Skeletal muscle cell (primary cell): ENCODE measurements around the gene RBP3.

Experiments
- DNase-seq: peaks from one replicate; pipeline ENCODE4 v3.0.0-alpha.2; 2010; ENCODE audit warnings: low read depth
- H3K4me3 ChIP-seq: 2 replicates; pipeline ENCODE4 v1.5.1; 2011; ENCODE audit warnings: low read depth, mild to moderate bottlenecking, control low read depth, low read length, moderate library complexity

The RBP3 gene

GRCh38 chr10:47367646-47368045, 19.5 kb downstream of the RBP3 start:
- DNase-seq = no peak
- H3K4me3 ChIP-seq = no peak overlapping the region

- DNase-seq = no peak
- H3K4me3 ChIP-seq = no peak overlapping the region
Observed at GRCh38 chr10:47368431-47369180, 20.4 kb downstream of the RBP3 start.

GRCh38 chr10:47369251-47369894, 21.2 kb downstream of the RBP3 start:
- no peak overlapping the region for H3K4me3 ChIP-seq
- no peak for DNase-seq

- DNase-seq = no peak
- H3K4me3 ChIP-seq = no peak overlapping the region
Observed at GRCh38 chr10:47370015-47370767, 22.0 kb downstream of the RBP3 start.

- DNase-seq = no peak
- H3K4me3 ChIP-seq = no peak overlapping the region
Observed at GRCh38 chr10:47370878-47371277, 22.7 kb downstream of the RBP3 start.

GRCh38 chr10:47371629-47372485, 23.7 kb downstream of the RBP3 start:
- no peak for DNase-seq
- no peak overlapping the region for H3K4me3 ChIP-seq

GRCh38 chr10:47372726-47373125, 24.6 kb downstream of the RBP3 start:
- no peak for DNase-seq
- H3K4me3 ChIP-seq = no peak overlapping the region

- no peak overlapping the region for H3K4me3 ChIP-seq
- no peak for DNase-seq
Observed at GRCh38 chr10:47374611-47375536, 26.7 kb downstream of the RBP3 start.

- no peak for DNase-seq
- no peak overlapping the region for H3K4me3 ChIP-seq
Observed at GRCh38 chr10:47376522-47377220, 28.5 kb downstream of the RBP3 start.

- DNase-seq = no peak
- H3K4me3 ChIP-seq = no peak overlapping the region
Observed at GRCh38 chr10:47378183-47378510, 30.0 kb downstream of the RBP3 start.

- no peak overlapping the region for H3K4me3 ChIP-seq
- no peak for DNase-seq
Observed at GRCh38 chr10:47378606-47379444, 30.7 kb downstream of the RBP3 start.

GRCh38 chr10:47379445-47379785, 31.3 kb downstream of the RBP3 start:
- DNase-seq = no peak
- H3K4me3 ChIP-seq = no peak overlapping the region

GRCh38 chr10:47379901-47380300, 31.7 kb downstream of the RBP3 start:
- no peak for DNase-seq
- no peak overlapping the region for H3K4me3 ChIP-seq

GRCh38 chr10:47380341-47381102, 32.4 kb downstream of the RBP3 start:
- no peak for DNase-seq
- H3K4me3 ChIP-seq = no peak overlapping the region

GRCh38 chr10:47381103-47381395, 32.9 kb downstream of the RBP3 start:
- no peak overlapping the region for H3K4me3 ChIP-seq

GRCh38 chr10:47381427-47382379, 33.5 kb downstream of the RBP3 start:
- DNase-seq = no peak
- H3K4me3 ChIP-seq = no peak overlapping the region

More at GRCh38 chr10:47381103-47381395, 32.9 kb downstream of the RBP3 start:
- no peak for DNase-seq
